Liver (tissue), 3 donors: ENCODE results near the gene MORN3.

Experiments
- ATF3 ChIP-seq: IDR thresholded peaks from 2 replicates; pipeline ENCODE4 v1.6.1; 2016; ENCODE audit warnings: antibody characterized with exemption
- CTCF ChIP-seq: fragments of 150-350 bp; IDR thresholded peaks from 2 replicates; pipeline ENCODE4 v1.5.1; 2017; ENCODE audit warnings: improper control_type of control experiment, low read depth, low read length; ENCODE audit not compliant: missing input control
- FOXA1 ChIP-seq: IDR thresholded peaks from 2 replicates; pipeline ENCODE4 v1.6.1; 2016; ENCODE audit warnings: antibody characterized with exemption
- GABPA ChIP-seq, 2 donors: IDR thresholded peaks in 1 of 2; conservative IDR thresholded peaks in 1 of 2; 2 replicates each; pipeline ENCODE4 v1.6.1; 2016; ENCODE audit warnings: antibody characterized with exemption in 2 of 2, mild to moderate bottlenecking in 1 of 2, moderate library complexity in 1 of 2
- NR2F2 ChIP-seq: IDR thresholded peaks from 2 replicates; pipeline ENCODE4 v1.6.1; 2016; ENCODE audit warnings: antibody characterized with exemption
- RAD21 ChIP-seq, 2 donors: IDR thresholded peaks; 2 replicates each; pipeline ENCODE4 v1.6.1; 2016; ENCODE audit warnings: antibody characterized with exemption in 2 of 2, mild to moderate bottlenecking in 2 of 2
- REST ChIP-seq: IDR thresholded peaks from 2 replicates; pipeline ENCODE4 v1.6.1; 2016; ENCODE audit warnings: antibody characterized with exemption, mild to moderate bottlenecking
- RXRA ChIP-seq, 2 donors: IDR thresholded peaks; 2 replicates each; pipeline ENCODE4 v1.6.1; 2017 to 2018; ENCODE audit warnings: antibody characterized with exemption in 2 of 2, mild to moderate bottlenecking in 1 of 2
- YY1 ChIP-seq: IDR thresholded peaks from 2 replicates; pipeline ENCODE4 v1.6.1; 2016; ENCODE audit warnings: antibody characterized with exemption, mild to moderate bottlenecking
- ZBTB33 ChIP-seq: IDR thresholded peaks from 2 replicates; pipeline ENCODE4 v1.6.1; 2016; ENCODE audit warnings: antibody characterized with exemption
- donor health status: healthy.
- donor health status: healthy.

- TF ChIP-seq ZBTB33 (no peak), GABPA (IDR thresholded peaks at IDR 0.05 in 1 of 2, conservative IDR thresholded peaks at IDR 0.05 in 1 of 2) (no peak), FOXA1 (no peak), CTCF (no peak), NR2F2 (no peak), ATF3 (no peak), RXRA (IDR thresholded peaks at IDR 0.05) (no peak), YY1 (no peak), REST (no peak), RAD21 (IDR thresholded peaks at IDR 0.05) (no peak)
These were observed 19.5 kb upstream of the MORN3 start for GRCh38 chr12:121688966-121689365.
